Measurements from ENCODE around the gene PYGL.

Gene PYGL

DNA sequence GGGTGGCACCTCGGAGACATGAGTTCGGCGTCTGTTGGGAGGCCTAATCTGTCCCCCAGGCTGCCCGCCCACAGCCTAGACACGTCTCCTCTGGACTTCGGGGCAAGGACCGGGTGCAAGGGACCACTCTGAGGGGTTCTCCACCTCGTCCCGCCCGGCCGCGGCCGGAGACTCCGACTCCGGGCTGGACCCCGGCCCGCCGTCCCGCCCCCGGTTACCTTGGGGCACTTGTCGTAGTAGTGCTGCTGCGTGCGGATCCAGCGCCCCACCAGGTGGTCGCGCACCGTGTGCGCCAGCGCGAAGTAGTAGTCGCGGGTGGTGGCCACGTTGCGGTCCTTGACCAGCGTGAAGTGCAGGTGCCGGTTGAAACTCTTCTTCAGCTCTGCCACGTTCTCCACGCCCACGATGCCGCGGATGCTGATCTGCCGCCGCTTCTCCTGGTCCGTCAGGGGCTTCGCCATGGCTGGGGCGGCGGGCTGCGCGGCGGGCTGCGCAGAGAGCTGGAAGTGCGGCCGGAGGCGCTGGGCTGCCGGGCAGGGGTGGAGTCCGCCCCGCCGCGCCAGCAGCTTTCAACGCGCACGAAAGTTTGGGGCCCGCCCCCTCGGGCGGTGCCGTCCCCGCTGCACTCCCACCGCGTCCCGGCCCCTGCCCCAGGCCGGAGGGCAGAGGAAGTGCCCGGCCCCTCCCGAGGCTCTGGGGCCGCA lies at the start of gene PYGL:
Gene PYGL (minus strand): TSS at position 541 of the 704 bp plus-strand sequence. CDS start 80 bp downstream, at position 461.
- H3K4me3 ChIP-seq (ENCODE audit: low read depth, low read length) = peak within 1 kb of the TSS; percentile 83
- CTCF ChIA-PET = interaction anchor here (0.5 to 2.6 kb wide), 6 partner anchors 9 to 275 kb away, joined by 3 to 16 read pairs (median 3); no protein-coding TSS in a partner anchor
- DNase-seq (ENCODE audit: low read depth, low spot score) = no peak
- POLR2A ChIA-PET = interaction anchor here (0.8 to 1.4 kb wide), 3 partner anchors 9 kb away, joined by 3 to 8 read pairs (median 3); no protein-coding TSS in a partner anchor
- TF ChIP-seq, protein P1, sequence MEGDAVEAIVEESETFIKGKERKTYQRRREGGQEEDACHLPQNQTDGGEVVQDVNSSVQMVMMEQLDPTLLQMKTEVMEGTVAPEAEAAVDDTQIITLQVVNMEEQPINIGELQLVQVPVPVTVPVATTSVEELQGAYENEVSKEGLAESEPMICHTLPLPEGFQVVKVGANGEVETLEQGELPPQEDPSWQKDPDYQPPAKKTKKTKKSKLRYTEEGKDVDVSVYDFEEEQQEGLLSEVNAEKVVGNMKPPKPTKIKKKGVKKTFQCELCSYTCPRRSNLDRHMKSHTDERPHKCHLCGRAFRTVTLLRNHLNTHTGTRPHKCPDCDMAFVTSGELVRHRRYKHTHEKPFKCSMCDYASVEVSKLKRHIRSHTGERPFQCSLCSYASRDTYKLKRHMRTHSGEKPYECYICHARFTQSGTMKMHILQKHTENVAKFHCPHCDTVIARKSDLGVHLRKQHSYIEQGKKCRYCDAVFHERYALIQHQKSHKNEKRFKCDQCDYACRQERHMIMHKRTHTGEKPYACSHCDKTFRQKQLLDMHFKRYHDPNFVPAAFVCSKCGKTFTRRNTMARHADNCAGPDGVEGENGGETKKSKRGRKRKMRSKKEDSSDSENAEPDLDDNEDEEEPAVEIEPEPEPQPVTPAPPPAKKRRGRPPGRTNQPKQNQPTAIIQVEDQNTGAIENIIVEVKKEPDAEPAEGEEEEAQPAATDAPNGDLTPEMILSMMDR (IDR thresholded peaks at IDR 0.05; ENCODE audit: insufficient read depth, low read length, missing control alignments) = no peak

DNA sequence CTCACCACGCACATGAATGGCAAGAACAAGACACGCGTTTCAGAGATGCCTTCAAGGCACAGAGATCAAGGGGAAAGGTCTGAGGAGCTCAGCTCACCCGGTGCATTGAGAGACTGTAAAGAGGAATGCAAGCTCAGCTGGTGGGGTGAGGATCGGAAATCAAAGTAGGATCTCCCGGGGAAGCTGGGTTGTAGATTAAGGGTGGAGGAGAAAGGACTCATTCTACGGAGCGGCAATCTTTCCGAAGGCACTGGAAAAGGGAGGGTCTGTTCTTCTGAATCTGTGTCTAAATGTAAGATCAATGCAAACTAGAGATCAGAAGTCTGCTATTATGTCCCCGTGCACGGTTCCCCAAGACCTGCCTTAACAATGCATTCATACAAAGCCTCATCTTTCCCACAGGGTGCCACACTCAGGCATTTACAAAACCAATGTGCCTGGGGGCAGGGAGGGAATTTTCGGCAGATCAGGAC lies 41.6 kb upstream of the PYGL start:
- TF ChIP-seq, protein P1 (IDR thresholded peaks at IDR 0.05; ENCODE audit: insufficient read depth, low read length, missing control alignments) = no peak
- H3K4me3 ChIP-seq (ENCODE audit: low read depth, low read length) = no peak overlapping the region
- CTCF ChIA-PET = no interaction called here
- POLR2A ChIA-PET = no interaction called here
- DNase-seq (ENCODE audit: low read depth, low spot score) = no peak

DNA sequence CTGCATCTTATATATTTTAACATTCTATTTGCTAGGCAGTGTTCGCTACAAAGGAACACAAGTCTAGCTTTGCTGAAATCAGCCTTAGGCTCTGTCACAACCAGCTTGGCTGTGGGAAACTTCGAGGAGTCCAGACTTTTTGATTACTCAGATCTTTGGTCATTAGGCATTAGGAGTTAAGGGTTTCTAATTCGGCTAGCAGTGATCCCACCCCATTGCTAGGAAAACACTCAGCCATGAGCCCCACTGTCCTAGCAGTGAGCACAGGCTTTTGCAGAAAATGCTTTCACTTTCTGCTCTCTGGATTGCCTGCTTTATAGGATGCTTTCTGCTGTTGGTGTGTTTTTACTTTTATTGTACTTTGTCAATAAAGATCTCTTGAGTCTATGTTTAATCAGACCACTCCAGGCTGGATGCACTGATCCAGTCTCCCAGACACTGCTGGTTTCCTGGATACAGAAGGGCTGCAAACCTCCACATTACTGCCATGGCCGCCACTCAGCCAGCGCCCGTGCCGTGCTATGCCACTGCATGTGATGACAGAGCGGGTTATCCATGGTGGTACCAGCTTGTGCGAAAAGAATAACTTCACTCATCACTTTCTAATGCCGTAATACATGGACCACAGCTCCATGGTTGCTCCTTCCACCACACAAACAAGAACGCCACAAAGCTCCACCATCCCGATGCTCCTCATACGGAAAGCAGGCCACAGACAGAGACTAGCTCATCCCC lies 41.0 kb upstream of the PYGL start:
- TF ChIP-seq, protein P1 (IDR thresholded peaks at IDR 0.05; ENCODE audit: insufficient read depth, low read length, missing control alignments) = no peak
- H3K4me3 ChIP-seq (ENCODE audit: low read depth, low read length) = no peak overlapping the region
- POLR2A ChIA-PET = no interaction called here

DNA sequence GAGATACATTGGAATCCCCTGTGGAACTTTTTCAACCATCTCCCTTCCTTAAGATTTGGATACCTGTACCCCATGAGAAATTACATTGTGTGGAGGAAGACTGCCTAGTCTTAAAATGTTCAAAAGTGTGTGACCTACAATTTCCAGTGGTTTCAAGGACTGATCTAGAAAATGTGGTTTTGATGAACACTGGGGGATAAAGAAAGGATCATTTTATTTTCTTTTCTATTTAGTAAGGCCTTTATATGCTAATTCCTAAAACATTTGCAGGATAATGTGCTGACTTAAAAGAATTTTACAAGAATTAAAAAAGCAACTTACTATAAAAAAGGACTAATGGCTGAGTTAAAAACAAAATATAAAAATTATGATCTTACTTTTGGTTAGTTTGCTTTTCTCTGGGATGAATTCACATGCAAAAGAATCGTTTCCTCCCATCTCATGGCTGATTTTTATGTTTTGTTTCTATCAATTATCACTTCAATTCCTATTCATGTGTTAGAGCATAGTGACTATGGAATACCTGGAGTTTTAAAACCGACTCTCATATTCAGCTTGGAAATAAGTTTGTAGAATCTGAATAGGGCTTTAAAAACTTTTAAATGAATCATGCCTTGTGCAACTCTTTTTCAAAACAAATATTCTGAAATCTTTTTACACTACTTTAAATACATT lies 39.9 kb upstream of the PYGL start:
- no peak for DNase-seq (ENCODE audit: low read depth, low spot score)
- TF ChIP-seq, protein P1 (IDR thresholded peaks at IDR 0.05; ENCODE audit: insufficient read depth, low read length, missing control alignments) = no peak
- H3K4me3 ChIP-seq (ENCODE audit: low read depth, low read length) = no peak overlapping the region
- POLR2A ChIA-PET = no interaction called here
- CTCF ChIA-PET = no interaction called here

More for the DNA sequence above, 41.0 kb upstream of the PYGL start:
- no peak for DNase-seq (ENCODE audit: low read depth, low spot score)
- CTCF ChIA-PET = no interaction called here

DNA sequence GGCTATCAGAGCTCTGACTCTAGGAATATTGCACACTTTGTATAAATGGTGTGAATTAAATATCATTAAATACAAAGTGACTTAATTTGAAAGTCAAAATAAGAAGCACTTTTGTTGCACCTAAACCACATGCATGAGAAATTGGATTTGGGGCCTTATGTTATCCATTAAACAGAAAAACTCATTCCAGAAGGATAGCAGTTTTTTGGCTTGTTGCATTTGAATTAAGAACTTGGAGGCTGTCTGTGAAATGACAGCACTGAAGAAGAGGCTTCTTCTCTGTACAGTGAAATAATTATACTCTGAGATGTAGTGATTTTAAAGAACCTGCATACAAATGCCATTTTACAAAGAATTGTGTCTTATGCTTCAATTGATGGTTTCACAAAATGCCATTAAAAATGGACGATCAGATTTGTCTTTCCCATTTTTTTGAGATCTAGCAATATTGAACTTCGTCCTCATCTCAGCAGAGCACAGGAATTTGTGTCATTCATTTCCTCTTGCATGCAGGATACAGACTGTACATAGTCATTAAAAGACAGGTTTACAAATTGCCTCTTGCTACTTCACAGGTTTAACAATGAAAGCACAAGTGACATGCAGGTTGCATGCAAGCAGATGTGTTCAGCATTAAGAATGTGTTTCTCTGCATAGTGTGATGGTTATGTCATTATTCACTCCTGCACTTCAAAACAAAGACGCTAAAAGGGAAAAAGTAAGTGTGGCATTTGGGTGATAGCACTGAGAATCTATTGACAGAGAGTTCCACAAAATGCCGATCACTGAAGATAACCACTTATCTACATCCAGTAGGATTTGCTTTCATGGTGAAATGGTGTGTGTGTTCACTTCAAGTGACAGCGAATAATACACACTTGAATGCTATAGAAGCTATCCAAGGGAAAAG lies 35.9 kb upstream of the PYGL start:
- ChIA-PET POLR2A (no interaction called here), CTCF (no interaction called here)
- TF ChIP-seq, protein P1 (IDR thresholded peaks at IDR 0.05; ENCODE audit: insufficient read depth, low read length, missing control alignments) = no peak
- no peak overlapping the region for H3K4me3 ChIP-seq (ENCODE audit: low read depth, low read length)
- DNase-seq (ENCODE audit: low read depth, low spot score) = no peak
